HepG2 (cell line): ENCODE data around the gene SAXO2. TPM values are rescaled to one million over a fixed set of nuclear protein-coding genes. Genes with fewer than 3 reads are reported as not detected.
"Not testable (repeated sequence)": the region's sequence is repeated elsewhere in the genome, so short reads cannot be mapped to it uniquely, and the experiment has no call there.

Source experiments
- ATAC-seq: fragments of 200-7000 bp; cut with Tn5 transposase; 3 replicates; pipeline ENCODE4 v1.9.1; 2020; ENCODE audit warnings: mild to moderate bottlenecking, moderate library complexity
- BruUV-seq: library from RNA; stranded (reverse); fragments of 400-500 nt; replicated peaks from 2 replicates; lab custom pipeline; 2021; lab: Mats Ljungman, UMichigan
- CTCF ChIA-PET: fragments of 300-600 bp; formaldehyde crosslinking; extraction: SDS; loops from one replicate; lab custom pipeline; 2021; ENCODE audit warnings: low total read pairs, inconsistent platforms, low intra/inter-chr PET ratio; lab: Yijun Ruan, JAX
- POLR2A ChIA-PET: fragments of 350-600 bp; sonication (Branson Sonifier 250); formaldehyde crosslinking; loops from one replicate; lab custom pipeline; 2020; ENCODE audit warnings: antibody characterized with exemption, inconsistent platforms; lab: Yijun Ruan, JAX
- DNase-seq: peaks from one replicate; pipeline ENCODE4 v3.0.0-alpha.2; 2015; ENCODE audit warnings: low spot score
- FAIRE-seq: peaks from 3 replicates; lab custom pipeline; 2011; peaks lifted over from hg19 to GRCh38; lab: Jason Lieb, UNC
- H2AFZ ChIP-seq: one replicate; pipeline ENCODE4 v1.6.1; 2011; ENCODE audit warnings: low read length, inconsistent platforms
- H3K27ac ChIP-seq: fragments of 300-600 bp; 3 replicates; pipeline ENCODE4 v1.8.0; 2011; ENCODE audit warnings: mixed run types, mild to moderate bottlenecking, mixed read lengths, low read length, inconsistent platforms; ENCODE audit not compliant: insufficient read depth; ENCODE audit errors: extremely low read length
- H3K27me3 ChIP-seq, 2 experiments: fragments of 200-600 bp in 1 of 2; 2 replicates in 1 of 2; 3 replicates in 1 of 2; pipeline versions ENCODE4 v1.6.0 to v1.8.0; 2011; ENCODE audit warnings: low read length in 2 of 2, mild to moderate bottlenecking in 2 of 2, moderate library complexity in 2 of 2, inconsistent platforms in 1 of 2; ENCODE audit not compliant: insufficient read depth in 2 of 2, control insufficient read depth in 1 of 2
- H3K36me3 ChIP-seq, 2 experiments: fragments of 200-600 bp in 1 of 2; replicated peaks in 1 of 2; 2 replicates in 1 of 2; 3 replicates in 1 of 2; pipeline versions ENCODE4 v1.5.1 to v1.8.0; 2011; ENCODE audit warnings: low read length in 2 of 2, inconsistent platforms in 1 of 2; ENCODE audit not compliant: insufficient read depth in 2 of 2, control insufficient read depth in 1 of 2
- H3K4me1 ChIP-seq: 2 replicates; pipeline ENCODE4 v1.5.1; 2012; ENCODE audit warnings: low read length, inconsistent platforms; ENCODE audit not compliant: insufficient read depth
- H3K4me2 ChIP-seq: 2 replicates; pipeline ENCODE4 v1.6.0; 2011; ENCODE audit warnings: low read depth, low read length, inconsistent platforms
- H3K4me3 ChIP-seq, 3 experiments: fragments of 200-600 bp in 1 of 3; sonication (generic), shearing (Covaris generic) in 1 of 3; replicated peaks in 1 of 3; 2 replicates each; pipeline ENCODE4 v1.5.1; 2011 to 2016; ENCODE audit warnings: low read length in 3 of 3, inconsistent platforms in 2 of 3, low read depth in 2 of 3, mild to moderate bottlenecking in 2 of 3, control low read depth in 1 of 3, mixed read lengths in 1 of 3; ENCODE audit not compliant: insufficient read depth in 1 of 3
- H3K79me2 ChIP-seq: one replicate; pipeline ENCODE4 v1.6.1; 2011; ENCODE audit warnings: low read length, inconsistent platforms; ENCODE audit not compliant: insufficient read depth
- H3K9ac ChIP-seq: 2 replicates; pipeline ENCODE4 v1.6.0; 2011; ENCODE audit warnings: mild to moderate bottlenecking, low read depth, low read length, inconsistent platforms; ENCODE audit not compliant: insufficient read depth
- H3K9me3 ChIP-seq: 2 replicates; pipeline ENCODE4 v1.5.1; 2012; ENCODE audit warnings: mild to moderate bottlenecking, low read length
- H4K20me1 ChIP-seq: 2 replicates; pipeline ENCODE4 v1.6.0; 2011; ENCODE audit warnings: inconsistent platforms, mild to moderate bottlenecking, low read length, moderate library complexity; ENCODE audit not compliant: insufficient read depth
- FOSL2 ChIP-seq: sonication (generic); formaldehyde crosslinking; IDR thresholded peaks from 2 replicates; pipeline ENCODE4 v1.4.0; 2020; ENCODE audit warnings: missing genetic modification reagents
- GABPB1 ChIP-seq: IDR thresholded peaks from 2 replicates; pipeline ENCODE4 v1.6.1; 2016; ENCODE audit warnings: mild to moderate bottlenecking, missing genetic modification reagents, moderate library complexity, missing compliant biosample characterization
- HMGA1 ChIP-seq: sonication (generic); formaldehyde crosslinking; conservative IDR thresholded peaks from 2 replicates; pipeline ENCODE4 v1.4.0; 2020; ENCODE audit warnings: missing genetic modification reagents
- SIN3A ChIP-seq: IDR thresholded peaks from 2 replicates; pipeline ENCODE4 v1.6.1; 2011; ENCODE audit warnings: low read depth, mild to moderate bottlenecking, control low read depth, low read length, borderline replicate concordance
- SRF ChIP-seq: IDR thresholded peaks from 2 replicates; pipeline ENCODE4 v1.6.1; 2011; ENCODE audit warnings: mild to moderate bottlenecking, low read depth, low read length, moderate library complexity
- ZBTB8A ChIP-seq: sonication (generic); formaldehyde crosslinking; IDR thresholded peaks from 2 replicates; pipeline ENCODE4 v1.4.0; 2020; ENCODE audit warnings: mild to moderate bottlenecking, low read depth, missing genetic modification reagents, borderline replicate concordance
- ZNF17 ChIP-seq: sonication (generic); formaldehyde crosslinking; IDR thresholded peaks from 2 replicates; pipeline ENCODE4 v1.5.0; 2020; ENCODE audit warnings: mild to moderate bottlenecking, missing genetic modification reagents
- ZNF432 ChIP-seq: sonication (generic); formaldehyde crosslinking; IDR thresholded peaks from 2 replicates; pipeline ENCODE4 v1.5.0; 2020; ENCODE audit warnings: missing genetic modification reagents, mild to moderate bottlenecking, borderline replicate concordance
- ZNF501 ChIP-seq: sonication (generic); formaldehyde crosslinking; IDR thresholded peaks from 2 replicates; pipeline ENCODE4 v1.5.1; 2020; ENCODE audit warnings: mild to moderate bottlenecking, moderate library complexity, missing genetic modification reagents
- ZNF543 ChIP-seq: sonication (generic); formaldehyde crosslinking; IDR thresholded peaks from 2 replicates; pipeline ENCODE4 v1.4.0; 2020; ENCODE audit warnings: mild to moderate bottlenecking, missing genetic modification reagents
- ZSCAN31 ChIP-seq: sonication (generic); formaldehyde crosslinking; IDR thresholded peaks from 2 replicates; pipeline ENCODE4 v1.5.0; 2020; ENCODE audit warnings: low read depth, mild to moderate bottlenecking, missing genetic modification reagents
- WGBS: methylation state at CpG from one replicate; pipeline ENCODE4 v1.1.6; 2017; ENCODE audit warnings: low lambda C conversion rate; 5-methylcytosine and 5-hydroxymethylcytosine counted together
- in situ Hi-C: cut with HindIII; loops from 2 replicates; pipeline ENCODE4 v1.10.0; 2017; ENCODE audit warnings: low pct_unique_long_range_greater_than_20kb; ENCODE audit not compliant: extremely low pct_ligation_motif_present
- intact Hi-C: fragments of 100-400 bp; cut with micrococcal nuclease; formaldehyde crosslinking; loops from one replicate; pipeline ENCODE4 v1.10.0; 2022; ENCODE audit not compliant: unreplicated experiment
- polyA plus RNA-seq, 8 experiments: library from polyadenylated mRNA; depleted of rRNA in 3 of 8; stranded (reverse) in 7 of 8; unstranded in 1 of 8; fragments of >200 nt; fragmentation: Illumina TruSeq in 4 of 8; extraction: Trizol in 4 of 8; gene quantifications; 2 replicates each; pipeline versions ENCODE4 v1.2.1 to v1.2.3, GENCODE V29; 2011 to 2016; ENCODE audit warnings: low read depth in 4 of 8, missing spikeins in 1 of 8, mixed read lengths in 1 of 8; ENCODE audit not compliant: insufficient read depth in 1 of 8
- total RNA-seq, 5 experiments: library from RNA; depleted of rRNA; stranded (reverse); fragments of >200 nt; fragmentation: Illumina TruSeq; extraction: Trizol; gene quantifications; 2 replicates each; pipeline ENCODE4 v1.2.3, GENCODE V29; 2016; ENCODE audit warnings: low read depth in 1 of 5
- TF ChIP-seq, protein P1 (sequence below): sonication (generic); formaldehyde crosslinking; conservative IDR thresholded peaks from 2 replicates; pipeline ENCODE4 v1.8.0; 2022; ENCODE audit warnings: missing genetic modification reagents
- TF ChIP-seq, protein P2 (sequence below): sonication (generic); formaldehyde crosslinking; conservative IDR thresholded peaks from 2 replicates; pipeline ENCODE4 v1.8.0; 2022; ENCODE audit warnings: mild to moderate bottlenecking, moderate library complexity, missing genetic modification reagents

Gene SAXO2
- total and polyA plus RNA-seq, 2 of the 13 experiments (the other 11 are each of a cell fraction or from before 2014, with no cell fraction given): 0.01 to 1.5 TPM

DNA sequence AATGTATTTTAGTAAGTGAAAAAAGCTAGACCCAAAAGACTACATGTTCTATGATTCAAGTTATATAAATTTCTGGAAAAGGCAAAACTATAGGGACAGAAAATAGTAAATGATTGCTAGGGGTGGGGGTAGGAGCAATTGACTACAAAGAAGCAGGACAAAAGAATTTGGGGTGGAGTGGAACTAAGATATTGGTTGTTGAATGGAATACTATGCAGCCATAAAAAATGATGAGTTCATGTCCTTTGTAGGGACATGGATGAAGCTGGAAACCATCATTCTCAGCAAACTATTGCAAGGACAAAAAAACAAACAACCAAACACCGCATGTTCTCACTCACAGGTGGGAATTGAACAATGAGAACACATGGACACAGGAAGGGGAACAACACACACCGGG is 25.6 kb downstream of the SAXO2 start:
- DNase-seq, H3K9me3 ChIP-seq, intact Hi-C loops, H3K4me1 ChIP-seq, H2AFZ ChIP-seq, FAIRE-seq, ATAC-seq, BruUV-seq, H3K4me3 ChIP-seq, CTCF ChIA-PET, POLR2A ChIA-PET, H3K4me2 ChIP-seq, H3K36me3 ChIP-seq, H3K27me3 ChIP-seq, H3K79me2 ChIP-seq, H4K20me1 ChIP-seq, H3K9ac ChIP-seq, H3K27ac ChIP-seq, in situ Hi-C loops: not testable (repeated sequence)
- 64% methylated on average over 2 of the region's 2 CpGs for WGBS

- Histone ChIP-seq H4K20me1 (no peaks in the 10 kb centered on the region), H3K27me3 (no peaks in the 10 kb centered on the region), H2AFZ (no peak overlapping the region), H3K79me2 (no peaks in the 10 kb centered on the region), H3K9ac (no peak overlapping the region), H3K27ac (no peak overlapping the region), H3K36me3 (no peaks in the 10 kb centered on the region), H3K4me1 (no peaks in the 10 kb centered on the region), H3K4me3 (no peak overlapping the region), H3K4me2 (no peak overlapping the region), H3K9me3 (no peaks in the 10 kb centered on the region)
- ATAC-seq (no peak), DNase-seq (no peak), FAIRE-seq (no peak)
- 71% methylated on average over 5 of the region's 5 CpGs for WGBS
- intact Hi-C loops: no loop called here
- no TSS peak for BruUV-seq
- ChIA-PET POLR2A (no interaction called here), CTCF (no interaction called here)
- in situ Hi-C loops: no loop called here
- TF ChIP-seq ZSCAN31: no peak
- no peak for TF ChIP-seq ZNF432 (CRISPR knock-in tag)
- TF ChIP-seq, protein P1, sequence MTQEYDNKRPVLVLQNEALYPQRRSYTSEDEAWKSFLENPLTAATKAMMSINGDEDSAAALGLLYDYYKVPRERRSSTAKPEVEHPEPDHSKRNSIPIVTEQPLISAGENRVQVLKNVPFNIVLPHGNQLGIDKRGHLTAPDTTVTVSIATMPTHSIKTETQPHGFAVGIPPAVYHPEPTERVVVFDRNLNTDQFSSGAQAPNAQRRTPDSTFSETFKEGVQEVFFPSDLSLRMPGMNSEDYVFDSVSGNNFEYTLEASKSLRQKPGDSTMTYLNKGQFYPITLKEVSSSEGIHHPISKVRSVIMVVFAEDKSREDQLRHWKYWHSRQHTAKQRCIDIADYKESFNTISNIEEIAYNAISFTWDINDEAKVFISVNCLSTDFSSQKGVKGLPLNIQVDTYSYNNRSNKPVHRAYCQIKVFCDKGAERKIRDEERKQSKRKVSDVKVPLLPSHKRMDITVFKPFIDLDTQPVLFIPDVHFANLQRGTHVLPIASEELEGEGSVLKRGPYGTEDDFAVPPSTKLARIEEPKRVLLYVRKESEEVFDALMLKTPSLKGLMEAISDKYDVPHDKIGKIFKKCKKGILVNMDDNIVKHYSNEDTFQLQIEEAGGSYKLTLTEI: no peak
- no peak for TF ChIP-seq ZNF501
- TF ChIP-seq GABPB1 (CRISPR knock-in tag): no peak
- no peak for TF ChIP-seq FOSL2 (CRISPR knock-in tag)
- TF ChIP-seq, protein P2, sequence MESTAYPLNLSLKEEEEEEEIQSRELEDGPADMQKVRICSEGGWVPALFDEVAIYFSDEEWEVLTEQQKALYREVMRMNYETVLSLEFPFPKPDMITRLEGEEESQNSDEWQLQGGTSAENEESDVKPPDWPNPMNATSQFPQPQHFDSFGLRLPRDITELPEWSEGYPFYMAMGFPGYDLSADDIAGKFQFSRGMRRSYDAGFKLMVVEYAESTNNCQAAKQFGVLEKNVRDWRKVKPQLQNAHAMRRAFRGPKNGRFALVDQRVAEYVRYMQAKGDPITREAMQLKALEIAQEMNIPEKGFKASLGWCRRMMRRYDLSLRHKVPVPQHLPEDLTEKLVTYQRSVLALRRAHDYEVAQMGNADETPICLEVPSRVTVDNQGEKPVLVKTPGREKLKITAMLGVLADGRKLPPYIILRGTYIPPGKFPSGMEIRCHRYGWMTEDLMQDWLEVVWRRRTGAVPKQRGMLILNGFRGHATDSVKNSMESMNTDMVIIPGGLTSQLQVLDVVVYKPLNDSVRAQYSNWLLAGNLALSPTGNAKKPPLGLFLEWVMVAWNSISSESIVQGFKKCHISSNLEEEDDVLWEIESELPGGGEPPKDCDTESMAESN (CRISPR knock-in tag): no peak
- TF ChIP-seq SRF: no peak
- no peak for TF ChIP-seq HMGA1 (CRISPR knock-in tag)
- TF ChIP-seq ZNF543 (CRISPR knock-in tag): no peak
- TF ChIP-seq ZNF17 (CRISPR knock-in tag): no peak
- no peak for TF ChIP-seq SIN3A
- no peak for TF ChIP-seq ZBTB8A (CRISPR knock-in tag)
Observed at GRCh38 chr15:82292271-82292670, 29.7 kb downstream of the SAXO2 start.
